Measurements from ENCODE around the gene CAB39L.

Gene CAB39L

DNA sequence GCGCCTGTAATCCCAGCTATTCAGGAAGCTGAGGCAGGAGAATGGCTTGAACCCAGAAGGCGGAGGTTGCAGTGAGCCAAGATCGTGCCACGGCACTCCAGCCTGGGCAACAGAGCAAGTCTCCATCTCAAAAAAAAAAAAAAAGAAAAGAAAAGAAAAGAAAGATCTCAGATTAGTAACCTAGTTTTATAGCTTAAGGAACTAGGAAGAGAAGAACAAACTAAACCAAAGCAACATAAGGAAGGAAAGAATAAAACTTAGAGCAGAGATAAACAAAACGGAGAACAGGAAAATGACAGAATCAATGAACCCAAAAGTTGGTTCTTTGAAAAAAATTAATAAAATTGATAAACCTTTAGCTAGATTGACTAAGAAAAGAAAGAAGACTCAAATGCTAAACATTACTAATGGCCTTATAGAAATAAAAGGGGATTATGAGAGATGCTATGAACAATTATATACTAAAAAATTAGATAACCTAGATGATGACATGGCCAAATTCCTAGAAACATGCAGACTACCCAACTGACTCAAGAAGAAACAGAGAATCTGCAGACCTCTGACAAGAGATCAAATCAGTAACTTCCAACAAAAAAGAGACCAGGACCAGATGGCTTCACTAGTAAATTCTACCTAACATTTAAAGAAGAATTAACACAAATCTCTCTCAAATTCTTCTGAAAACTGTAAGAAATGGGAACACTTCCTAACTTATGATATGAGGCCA lies 127.9 kb downstream of the CAB39L start:
- in situ Hi-C loops (cut with MboI; ENCODE audit: low sequenced_read_pairs) = no loop called here

DNA sequence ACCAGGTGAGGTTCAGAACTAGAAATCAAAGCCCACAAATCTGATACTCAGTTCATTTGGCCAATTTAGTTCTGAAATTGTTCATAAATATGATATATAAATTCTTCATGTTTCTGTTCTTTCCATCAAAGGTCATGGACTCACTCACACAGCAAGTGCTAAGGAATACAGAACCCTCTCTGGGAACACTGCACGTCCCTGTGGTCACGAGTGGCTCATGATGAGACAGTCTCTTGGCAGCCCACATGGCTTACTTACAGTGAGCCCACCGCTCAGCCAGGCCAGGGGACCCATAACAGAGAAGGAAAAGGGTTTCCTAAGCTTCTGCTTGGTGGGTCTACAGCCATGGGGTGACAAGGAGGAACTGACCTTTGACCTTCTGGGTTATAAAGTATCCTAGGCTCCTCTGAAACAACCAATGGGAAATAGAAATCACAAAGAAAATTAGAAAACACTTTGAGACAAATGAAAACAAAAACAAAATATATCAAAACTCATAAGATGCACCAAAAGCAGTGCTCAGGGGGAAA lies 128.8 kb downstream of the CAB39L start:
- in situ Hi-C loops (cut with MboI; ENCODE audit: low sequenced_read_pairs) = no loop called here

DNA sequence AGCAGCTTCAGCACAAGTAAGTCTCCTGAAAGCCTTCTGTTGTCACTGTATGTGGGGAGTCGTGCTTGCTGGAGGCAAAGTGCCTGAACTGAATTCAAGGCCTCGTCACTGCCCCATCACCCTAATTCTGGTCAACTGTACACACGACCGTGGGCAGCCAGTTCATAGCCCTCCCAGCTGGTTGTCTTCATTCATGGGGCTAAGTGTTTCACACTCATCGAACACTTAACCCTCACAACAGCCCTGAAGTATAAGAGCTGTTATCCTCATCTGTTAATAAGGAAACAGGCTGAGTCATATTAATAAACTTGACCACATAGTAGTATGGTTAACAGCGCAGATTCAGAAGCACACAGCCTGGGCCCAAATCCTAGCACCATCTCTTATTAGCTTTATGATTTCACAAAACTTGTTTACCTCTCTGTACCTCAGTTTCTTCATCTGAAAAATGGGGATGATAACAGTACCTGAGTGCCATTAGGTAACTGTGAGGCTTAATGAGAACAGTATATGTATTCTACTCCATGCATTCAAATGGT lies 129.5 kb downstream of the CAB39L start:
- in situ Hi-C loops (cut with MboI; ENCODE audit: low sequenced_read_pairs) = no loop called here

DNA sequence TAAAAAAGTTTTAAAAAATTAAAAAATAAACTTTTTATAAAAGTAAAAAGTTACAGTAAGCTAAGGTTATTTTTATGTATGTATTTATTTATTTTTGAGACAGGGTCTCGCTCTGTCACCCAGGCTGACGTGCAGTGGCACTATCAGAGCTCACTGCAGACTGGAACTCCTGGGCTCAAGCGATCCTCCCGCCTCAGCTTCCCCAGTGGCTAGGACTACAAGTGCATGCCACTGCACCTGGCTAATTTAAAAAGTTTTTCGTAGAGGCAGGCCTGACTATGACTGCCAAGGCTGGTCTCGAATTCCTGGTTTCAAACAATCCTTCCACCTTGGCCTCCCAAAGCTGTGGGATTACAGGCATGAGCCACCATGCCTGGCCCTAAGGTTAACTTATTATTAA lies 132.0 kb downstream of the CAB39L start:
- in situ Hi-C loops (cut with MboI; ENCODE audit: low sequenced_read_pairs) = no loop called here

DNA sequence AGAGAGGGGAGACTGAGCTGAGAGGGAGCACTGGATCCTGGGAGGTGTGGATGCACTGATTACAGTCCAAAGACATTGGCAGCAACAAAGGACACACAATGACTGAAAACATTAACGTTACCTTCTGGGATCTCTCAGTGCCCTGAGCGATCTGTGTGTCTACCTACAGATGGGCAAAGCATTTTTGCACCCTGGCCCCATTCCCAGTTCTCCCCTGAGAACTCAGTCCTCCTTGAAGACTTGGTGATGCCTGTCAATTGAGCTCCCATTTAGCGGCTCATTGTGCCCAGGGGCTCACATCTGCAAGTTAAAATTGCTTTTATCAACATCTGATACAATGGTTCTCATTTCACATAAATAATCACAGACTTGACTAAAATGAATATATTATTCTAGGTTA lies 133.6 kb downstream of the CAB39L start:
- in situ Hi-C loops (cut with MboI; ENCODE audit: low sequenced_read_pairs) = no loop called here

DNA sequence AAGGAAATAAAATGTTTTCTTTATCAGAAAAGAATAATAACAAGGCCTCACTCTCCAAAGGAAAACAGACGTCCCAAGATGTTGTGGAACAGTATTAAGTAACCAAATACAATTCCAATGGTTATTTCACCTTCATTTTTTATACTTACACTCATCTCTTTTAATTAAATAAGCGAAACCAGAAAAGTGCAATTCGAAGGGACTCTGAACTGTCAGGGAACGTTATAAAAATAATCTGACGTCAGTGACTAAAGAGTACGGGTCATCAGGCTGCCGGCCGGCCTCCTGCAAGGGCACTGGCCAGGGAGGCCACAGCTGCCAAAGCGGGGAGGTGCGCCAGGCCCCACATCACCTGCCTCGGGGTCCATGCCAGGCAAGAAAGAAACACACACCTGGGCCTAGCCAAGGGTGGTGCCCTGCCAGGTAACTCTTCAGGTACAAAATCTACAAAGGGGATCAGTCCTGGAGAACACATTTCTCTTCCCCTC lies 134.9 kb downstream of the CAB39L start:
- in situ Hi-C loops (cut with MboI; ENCODE audit: low sequenced_read_pairs) = no loop called here

DNA sequence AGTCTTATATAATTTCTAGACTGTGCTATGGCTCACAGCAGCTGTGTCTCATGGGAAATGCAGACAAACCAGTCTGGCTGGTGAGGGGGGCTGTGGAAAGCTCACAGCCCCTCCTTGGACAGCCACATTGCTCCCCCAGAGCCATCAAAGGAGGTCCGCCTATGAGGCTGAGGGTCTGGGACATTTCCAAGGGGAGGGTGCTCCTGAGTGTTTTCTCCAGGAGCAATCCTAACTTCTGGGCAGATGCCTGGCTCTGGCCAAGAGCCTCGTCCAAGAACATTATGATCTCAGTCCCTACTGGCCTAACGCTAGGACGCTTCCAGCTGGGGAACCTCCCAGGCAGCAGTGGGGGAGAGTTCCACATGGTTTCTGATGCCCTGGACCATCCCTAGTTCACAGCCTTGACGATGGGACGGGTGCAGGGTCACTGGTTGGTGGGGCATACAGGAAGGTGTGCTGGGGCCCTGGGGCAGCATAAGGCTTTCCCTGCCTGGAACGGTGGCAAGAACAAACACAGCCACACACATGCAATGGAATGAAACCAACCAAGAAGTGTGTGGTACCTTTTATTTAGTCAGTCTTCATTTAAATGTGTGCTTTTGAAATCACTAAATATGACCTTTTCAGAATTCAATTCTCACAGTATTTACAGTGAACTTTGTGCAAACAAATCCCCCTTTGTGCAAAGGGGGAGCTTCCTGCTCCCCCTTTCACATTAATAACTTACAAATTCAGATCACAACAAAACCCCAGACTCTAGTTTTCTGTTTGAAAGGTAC lies 135.6 kb downstream of the CAB39L start:
- in situ Hi-C loops (cut with MboI; ENCODE audit: low sequenced_read_pairs) = no loop called here

DNA sequence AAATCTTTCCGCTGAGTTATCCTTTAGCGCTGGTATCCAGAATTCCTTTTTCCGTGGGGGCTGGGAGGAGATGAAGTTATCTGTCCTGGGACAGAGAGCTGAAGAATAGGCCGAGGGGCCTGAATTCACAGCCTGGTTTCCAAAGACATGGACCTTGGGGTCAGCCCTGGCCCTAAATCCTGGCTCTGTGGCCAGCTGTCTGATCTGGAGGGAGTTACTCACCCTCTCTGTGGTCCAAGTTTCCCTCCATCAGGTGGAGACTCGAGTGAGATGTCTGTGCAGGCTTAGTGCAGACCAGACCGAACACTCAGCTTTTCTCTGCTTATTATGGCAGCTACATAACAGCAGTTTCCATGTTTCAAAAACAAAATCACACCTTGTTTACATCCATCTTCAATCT lies 136.5 kb downstream of the CAB39L start:
- in situ Hi-C loops (cut with MboI; ENCODE audit: low sequenced_read_pairs) = no loop called here

DNA sequence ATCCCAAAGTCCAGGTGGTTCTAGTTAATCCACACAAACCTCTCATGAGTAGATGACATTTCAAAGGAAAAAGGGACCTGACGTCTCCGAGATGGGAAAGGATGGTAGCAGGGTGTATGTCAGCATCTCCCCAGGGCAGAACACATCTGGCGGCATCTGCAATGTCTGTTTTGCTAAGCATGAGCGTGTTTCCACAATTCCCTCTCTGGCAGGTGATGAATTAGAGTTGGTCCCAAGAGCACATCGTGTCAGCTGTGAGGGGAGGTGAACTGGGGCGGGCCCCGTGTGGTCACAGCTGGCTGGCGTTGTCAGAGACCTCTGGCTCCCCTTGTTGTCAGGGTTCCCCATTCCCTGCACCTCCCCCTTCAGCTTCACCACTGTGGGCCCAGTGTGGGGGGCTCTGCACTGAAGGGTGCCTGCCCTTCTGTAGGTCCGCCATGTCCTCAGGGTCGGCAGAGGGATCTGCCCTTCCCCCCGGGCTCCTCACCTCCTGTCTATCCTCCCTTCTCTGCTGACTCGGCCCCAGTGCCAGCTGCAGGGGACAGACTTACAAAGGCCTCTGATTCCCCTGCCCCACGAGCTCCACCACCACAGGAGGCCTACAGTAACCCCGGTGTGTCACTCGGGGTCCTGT lies 138.0 kb downstream of the CAB39L start:
- in situ Hi-C loops (cut with MboI; ENCODE audit: low sequenced_read_pairs) = no loop called here

DNA sequence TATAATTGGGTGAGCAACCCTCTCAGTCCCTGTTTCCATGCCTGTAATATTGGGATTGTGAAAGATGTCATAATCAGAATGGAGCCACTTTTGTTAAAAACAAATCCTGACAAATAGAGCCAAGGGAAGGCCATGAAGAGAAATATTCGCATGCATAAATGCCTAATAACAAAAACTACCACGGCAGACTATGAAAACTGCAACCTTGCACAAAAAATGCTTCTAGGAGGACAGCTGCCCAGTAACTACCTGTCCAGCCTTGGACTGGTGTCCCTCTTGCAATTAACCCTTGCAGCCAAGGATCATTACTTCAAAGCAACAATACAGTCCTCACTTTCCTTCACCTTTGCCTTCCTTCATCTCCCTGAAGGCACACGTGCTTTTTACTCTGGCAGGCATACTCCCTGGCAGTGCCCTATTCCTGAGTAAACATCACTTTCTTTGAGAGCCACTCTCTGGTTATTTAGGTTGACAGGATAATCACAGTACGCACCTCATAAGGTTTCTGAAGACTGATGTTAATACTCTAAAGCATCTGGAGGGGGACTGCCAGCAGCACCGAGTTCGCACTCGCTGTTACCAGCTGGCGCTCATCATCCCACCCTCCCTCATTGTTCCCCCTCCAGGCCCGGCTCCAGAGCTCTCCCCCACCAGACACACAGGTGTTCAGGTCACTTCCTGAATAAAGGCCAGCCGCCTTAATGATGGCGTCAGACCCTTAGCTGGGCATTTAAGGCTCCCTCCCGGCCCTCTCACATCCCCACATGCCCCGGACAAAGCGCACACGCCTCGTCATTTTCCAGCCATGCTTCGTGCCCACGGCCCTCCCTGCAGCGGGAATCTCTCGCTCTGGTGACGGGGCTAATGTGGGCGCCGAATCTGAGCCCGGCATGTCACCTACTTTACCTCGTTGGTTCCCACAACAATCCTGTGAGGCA lies 138.8 kb downstream of the CAB39L start:
- in situ Hi-C loops (cut with MboI; ENCODE audit: low sequenced_read_pairs) = no loop called here

DNA sequence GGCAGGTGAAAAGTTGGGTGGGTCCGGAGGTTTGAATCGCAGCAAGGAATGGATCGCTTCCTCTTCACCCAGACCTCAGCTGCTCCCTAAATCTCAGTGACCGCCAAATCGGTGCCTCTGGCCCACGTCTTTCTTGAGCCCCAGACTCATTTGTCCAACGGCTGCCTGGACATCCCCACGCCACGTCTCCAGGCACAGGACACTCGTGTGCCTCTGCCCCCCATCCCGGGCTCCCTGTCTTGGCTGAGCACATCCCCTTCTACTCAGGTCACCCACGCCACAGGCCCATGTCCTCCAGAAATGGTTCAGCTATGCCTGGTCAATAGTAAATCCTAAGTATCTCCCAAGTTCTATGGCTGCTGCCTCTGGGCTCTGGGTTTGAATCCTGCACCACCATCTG lies 139.5 kb downstream of the CAB39L start:
- in situ Hi-C loops (cut with MboI; ENCODE audit: low sequenced_read_pairs) = no loop called here

DNA sequence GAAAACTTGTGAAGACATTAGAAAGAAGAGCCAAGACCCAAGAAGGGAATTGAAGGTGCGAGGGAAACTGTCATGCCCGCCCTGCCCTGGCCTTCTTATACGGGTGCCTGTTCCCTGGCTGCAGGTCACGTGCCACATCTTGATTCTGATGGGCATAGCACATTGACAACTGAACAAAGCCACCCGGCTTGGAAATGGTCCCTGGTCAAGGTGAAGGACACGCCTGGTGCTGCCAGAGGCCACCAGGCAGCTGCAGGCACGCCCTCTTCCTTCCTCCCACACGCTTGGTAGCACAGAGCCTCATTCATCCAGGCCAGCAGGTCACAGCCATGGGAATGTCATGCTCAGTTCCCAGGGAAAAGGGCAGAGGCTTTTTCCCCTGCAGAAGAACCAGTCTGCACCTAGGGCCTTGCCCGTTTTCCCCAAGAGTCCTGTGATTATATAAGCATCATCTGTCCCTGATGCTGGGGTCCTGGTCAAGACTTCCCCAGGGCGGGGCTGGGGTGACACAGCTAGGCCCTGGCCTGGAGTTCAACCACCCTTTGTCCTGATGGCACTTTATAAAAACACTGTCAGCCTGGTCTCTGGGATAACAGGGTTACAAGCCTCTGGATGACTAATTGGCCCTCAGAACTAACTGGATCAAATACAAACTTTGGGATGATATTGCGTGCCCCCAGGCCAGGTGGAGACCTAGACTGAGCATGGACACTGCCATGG lies 140.2 kb downstream of the CAB39L start:
- in situ Hi-C loops (cut with MboI; ENCODE audit: low sequenced_read_pairs) = no loop called here

DNA sequence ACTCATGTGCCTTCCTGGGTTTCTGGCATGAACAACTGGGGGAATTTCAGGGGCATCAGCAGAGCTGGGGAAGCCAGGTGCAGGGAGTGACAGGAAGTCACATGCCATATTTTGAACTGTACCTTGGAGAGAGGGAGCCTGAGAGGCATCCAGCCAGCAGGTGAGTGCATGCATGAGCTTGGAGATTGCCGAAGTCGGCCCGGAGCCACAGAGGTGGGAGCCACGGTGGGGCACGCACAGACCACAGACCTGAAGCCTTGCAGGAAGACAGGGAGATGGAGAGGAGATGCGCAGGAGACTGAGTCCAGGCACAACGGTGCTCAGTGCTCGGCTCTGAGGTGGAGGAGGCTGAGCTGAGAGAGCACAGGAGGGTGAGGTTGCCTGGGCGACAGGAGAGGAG lies 141.0 kb downstream of the CAB39L start:
- in situ Hi-C loops (cut with MboI; ENCODE audit: low sequenced_read_pairs) = no loop called here

DNA sequence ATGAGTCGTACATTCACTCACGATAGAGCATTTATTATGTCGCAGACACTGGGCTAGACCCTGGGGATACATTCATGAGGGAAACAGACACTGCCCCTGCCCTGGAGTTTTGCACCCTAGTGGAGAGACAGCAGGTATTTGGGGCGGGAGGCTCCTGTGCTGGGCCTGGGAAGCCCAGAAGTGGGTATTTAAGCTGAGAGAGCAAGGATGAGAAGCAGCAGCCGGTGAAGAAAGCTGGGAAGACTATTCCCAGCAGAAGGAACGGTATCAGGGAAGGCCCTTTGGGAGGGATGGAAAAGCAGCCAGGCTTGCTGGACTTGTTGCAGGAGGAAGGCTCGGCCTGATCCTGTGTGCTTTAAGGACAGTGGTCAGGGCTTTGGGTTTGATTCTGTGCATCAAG lies 141.6 kb downstream of the CAB39L start:
- in situ Hi-C loops (cut with MboI; ENCODE audit: low sequenced_read_pairs) = no loop called here

DNA sequence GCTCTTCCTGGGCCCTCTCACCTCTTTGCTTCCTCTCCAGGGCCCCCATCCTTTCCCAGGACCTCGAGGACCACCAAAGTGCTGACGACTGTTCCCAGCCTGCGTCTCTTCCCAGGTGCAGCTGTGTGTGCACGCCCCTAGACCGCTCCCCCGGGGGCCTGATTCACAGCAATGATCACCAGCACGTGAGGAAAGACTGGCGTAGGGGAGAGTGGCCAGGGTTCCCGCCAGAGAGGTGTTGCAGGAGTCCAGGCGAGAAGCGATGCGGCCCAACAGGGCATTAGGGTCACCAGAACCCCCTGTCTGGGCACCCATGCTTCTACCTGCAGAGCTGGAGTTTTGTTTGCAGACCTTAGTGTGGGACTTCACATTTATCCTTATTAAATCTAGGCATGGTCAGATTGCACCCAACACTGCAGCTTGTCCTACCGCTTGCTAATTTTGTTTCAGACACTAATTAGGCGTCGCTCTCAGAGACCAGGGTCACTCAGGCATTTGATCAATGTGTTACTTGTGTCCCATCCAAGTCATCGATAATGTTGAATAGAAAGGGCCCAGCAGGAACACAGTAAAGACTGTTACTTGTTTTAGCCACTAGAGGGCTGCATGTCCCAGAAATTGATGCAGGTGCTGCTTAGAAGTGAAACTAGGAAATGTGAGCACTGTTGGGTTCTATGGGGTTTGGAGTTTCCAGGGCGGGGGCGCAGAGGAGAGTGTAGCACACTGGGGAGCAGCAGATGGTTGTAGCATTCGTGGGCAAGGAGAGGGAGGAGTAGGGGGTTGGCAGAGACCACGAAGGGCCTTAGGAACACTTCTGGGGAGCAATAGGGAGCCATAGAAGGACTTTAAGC lies 142.9 kb downstream of the CAB39L start:
- in situ Hi-C loops (cut with MboI; ENCODE audit: low sequenced_read_pairs) = no loop called here

DNA sequence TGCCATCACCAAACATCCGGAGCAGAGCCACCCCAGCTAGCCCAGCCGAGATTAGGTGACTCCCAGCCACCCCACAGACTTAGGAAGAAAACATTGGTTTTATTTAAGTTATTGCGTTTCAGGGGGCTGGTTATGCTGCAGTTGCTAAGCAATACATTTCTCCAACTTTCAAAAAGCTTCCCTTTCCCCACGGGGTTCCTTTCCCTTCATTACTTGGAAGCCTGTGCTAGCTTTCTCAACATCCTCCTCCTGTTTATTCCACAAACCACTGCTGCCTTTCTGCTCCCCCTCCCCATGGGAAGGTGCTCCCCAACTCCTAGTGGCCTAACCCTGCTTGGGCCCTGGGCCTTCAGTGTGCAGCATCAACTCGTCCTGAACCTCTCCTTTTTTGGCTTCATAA lies 143.6 kb downstream of the CAB39L start:
- in situ Hi-C loops (cut with MboI; ENCODE audit: low sequenced_read_pairs) = no loop called here

DNA sequence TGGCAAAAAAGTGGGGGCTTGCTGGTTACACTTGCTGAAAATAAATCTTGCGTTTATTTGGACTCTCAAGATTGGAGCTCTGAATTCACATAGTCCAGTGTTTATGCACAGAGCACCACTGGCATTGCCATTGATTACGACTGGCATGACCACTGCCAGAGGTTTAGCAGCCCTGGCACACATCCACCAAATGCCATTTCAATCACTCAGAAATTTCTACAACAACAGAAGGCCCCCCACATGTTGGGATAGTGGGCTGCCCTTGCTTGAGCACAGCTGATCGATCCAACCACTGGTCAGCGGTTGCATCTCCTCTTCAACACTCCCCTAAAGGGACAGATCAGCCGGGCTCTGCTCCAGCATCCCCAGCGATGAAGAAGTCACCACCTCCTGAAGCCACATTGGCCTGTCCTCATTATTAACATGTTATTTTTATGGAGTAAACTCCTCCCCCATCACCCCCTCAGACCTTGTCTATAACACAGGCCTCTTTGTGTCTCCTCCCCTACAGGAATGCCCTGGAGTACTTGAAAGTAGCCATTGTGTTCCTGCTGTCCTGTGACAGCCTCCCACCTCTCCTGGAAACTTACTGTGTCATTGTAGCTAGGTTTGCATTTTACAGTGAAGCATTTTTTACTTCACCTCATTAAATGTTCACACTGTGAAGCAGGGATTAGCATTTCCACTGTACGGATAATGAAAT lies 144.8 kb downstream of the CAB39L start:
- in situ Hi-C loops (cut with MboI; ENCODE audit: low sequenced_read_pairs) = loop anchor here (25.0 kb wide), 1 partner anchor 313 kb away; no protein-coding TSS in a partner anchor

DNA sequence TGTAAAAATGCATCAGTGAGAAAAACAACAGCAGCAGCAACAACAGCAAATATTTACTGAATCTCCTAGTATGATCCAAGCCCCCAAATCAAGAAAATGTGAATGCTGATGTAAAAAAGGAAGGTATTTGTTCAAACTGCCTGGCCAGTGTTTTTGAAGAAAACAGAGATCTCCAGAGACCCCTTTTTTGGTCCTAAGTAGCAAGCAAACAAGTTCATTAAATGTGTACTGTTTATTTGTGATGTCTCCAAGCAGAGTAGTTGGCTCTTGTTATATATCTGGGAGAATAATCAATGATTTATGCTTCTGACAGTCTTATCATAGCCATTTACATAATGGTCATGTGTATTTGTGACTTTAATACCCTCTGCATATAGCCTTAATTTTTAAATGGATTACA lies 145.4 kb downstream of the CAB39L start:
- in situ Hi-C loops (cut with MboI; ENCODE audit: low sequenced_read_pairs) = loop anchor here (25.0 kb wide), 1 partner anchor 314 kb away; no protein-coding TSS in a partner anchor
